Keratinocyte (primary cell): ENCODE results near the gene FAM241A. TPM values are rescaled to one million over a fixed set of nuclear protein-coding genes. Genes with fewer than 3 reads are reported as not detected.

Source experiments
- DNase-seq: peaks from one replicate; pipeline ENCODE4 v3.0.0-alpha.2; 2011; ENCODE audit warnings: low read depth, missing footprints, low spot score
- FAIRE-seq: peaks from 2 replicates; lab custom pipeline; 2011; peaks lifted over from hg19 to GRCh38; lab: Jason Lieb, UNC
- H2AFZ ChIP-seq: 2 replicates; pipeline ENCODE4 v1.6.0; 2012; ENCODE audit warnings: low read length, control low read depth, inconsistent platforms; ENCODE audit not compliant: control insufficient read depth
- H3K27ac ChIP-seq: 2 replicates; pipeline ENCODE4 v1.5.1; 2011; ENCODE audit warnings: low read length; ENCODE audit not compliant: control insufficient read depth, insufficient read depth
- H3K27me3 ChIP-seq: 3 replicates; pipeline ENCODE4 v1.6.0; 2011; ENCODE audit warnings: low read length; ENCODE audit not compliant: control insufficient read depth, insufficient read depth; ENCODE audit errors: extremely low read depth
- H3K36me3 ChIP-seq, 2 experiments: 2 replicates in 1 of 2; 3 replicates in 1 of 2; pipeline ENCODE4 v1.5.1; 2011; ENCODE audit warnings: low read length in 2 of 2, mild to moderate bottlenecking in 1 of 2; ENCODE audit not compliant: control insufficient read depth in 2 of 2, insufficient read depth in 2 of 2; ENCODE audit errors: extremely low read depth in 1 of 2
- H3K4me1 ChIP-seq: 3 replicates; pipeline ENCODE4 v1.5.1; 2011; ENCODE audit warnings: low read length; ENCODE audit not compliant: control insufficient read depth, insufficient read depth; ENCODE audit errors: extremely low read depth
- H3K4me2 ChIP-seq: 3 replicates; pipeline ENCODE4 v1.6.0; 2011; ENCODE audit warnings: low read depth, low read length; ENCODE audit not compliant: control insufficient read depth, insufficient read depth; ENCODE audit errors: extremely low read depth
- H3K4me3 ChIP-seq, 3 experiments: fragments of 200-600 bp in 1 of 3; sonication (generic) in 1 of 3; 2 replicates in 2 of 3; 3 replicates in 1 of 3; pipeline ENCODE4 v1.5.1; 2011 to 2016; ENCODE audit warnings: low read length in 3 of 3, mild to moderate bottlenecking in 3 of 3, control low read depth in 2 of 3, inconsistent platforms in 1 of 3, low read depth in 1 of 3, mixed read lengths in 1 of 3, mixed run types in 1 of 3, moderate library complexity in 1 of 3; ENCODE audit not compliant: control insufficient read depth in 2 of 3, insufficient read depth in 2 of 3; ENCODE audit errors: extremely low read depth in 1 of 3
- H3K79me2 ChIP-seq: 2 replicates; pipeline ENCODE4 v1.6.0; 2012; ENCODE audit warnings: low read length; ENCODE audit not compliant: control insufficient read depth, insufficient read depth
- H3K9ac ChIP-seq: 3 replicates; pipeline ENCODE4 v1.6.0; 2011; ENCODE audit warnings: low read length; ENCODE audit not compliant: control insufficient read depth, insufficient read depth; ENCODE audit errors: extremely low read depth
- H3K9me1 ChIP-seq: 3 replicates; pipeline ENCODE4 v1.6.0; 2011; ENCODE audit warnings: low read length; ENCODE audit not compliant: control insufficient read depth, insufficient read depth; ENCODE audit errors: extremely low read depth
- H3K9me3 ChIP-seq: 2 replicates; pipeline ENCODE4 v1.5.1; 2012; ENCODE audit warnings: low read depth, low read length; ENCODE audit not compliant: control insufficient read depth
- H4K20me1 ChIP-seq: 3 replicates; pipeline ENCODE4 v1.6.0; 2011; ENCODE audit warnings: low read length; ENCODE audit not compliant: control insufficient read depth, insufficient read depth; ENCODE audit errors: extremely low read depth
- EZH2 ChIP-seq: IDR thresholded peaks from one replicate; pipeline ENCODE4 v1.6.1; 2012; ENCODE audit warnings: inconsistent platforms, mild to moderate bottlenecking, low read length, moderate library complexity
- dilution Hi-C: fragments of 300-500 bp; cut with MboI; formaldehyde crosslinking; loops from one replicate; pipeline ENCODE4 v1.7.0; 2020; ENCODE audit warnings: low sequenced_read_pairs; ENCODE audit not compliant: extremely low pct_ligation_motif_present
- polyA plus RNA-seq, 5 experiments: library from polyadenylated mRNA; depleted of rRNA in 3 of 5; stranded (reverse) in 3 of 5; stranded (forward) in 1 of 5; unstranded in 1 of 5; fragments of >200 nt; gene quantifications; 1 replicate in 1 of 5; 2 replicates in 3 of 5; 3 replicates in 1 of 5; pipeline versions ENCODE4 v1.2.1 to v1.2.3, GENCODE V29; 2011 to 2012; ENCODE audit warnings: missing spikeins in 2 of 5, low read depth in 1 of 5, low replicate concordance in 1 of 5
- TF ChIP-seq, protein P1 (sequence below), 3 experiments: IDR thresholded peaks in 1 of 3; conservative IDR thresholded peaks in 1 of 3; optimal IDR thresholded peaks in 1 of 3; 2 replicates in 2 of 3; 3 replicates in 1 of 3; pipeline versions ENCODE3 to v1.5.1; 2011; ENCODE audit warnings: low read length in 3 of 3, mild to moderate bottlenecking in 3 of 3, moderate library complexity in 2 of 3, control low read depth in 1 of 3, inconsistent platforms in 1 of 3; ENCODE audit not compliant: insufficient read depth in 2 of 3; ENCODE audit errors: extremely low read depth in 1 of 3

The FAM241A gene
- polyA plus RNA-seq, 1 donor (not counting 4 experiments of a cell fraction or from before 2014, with no cell fraction given) = 2.9 TPM

DNA sequence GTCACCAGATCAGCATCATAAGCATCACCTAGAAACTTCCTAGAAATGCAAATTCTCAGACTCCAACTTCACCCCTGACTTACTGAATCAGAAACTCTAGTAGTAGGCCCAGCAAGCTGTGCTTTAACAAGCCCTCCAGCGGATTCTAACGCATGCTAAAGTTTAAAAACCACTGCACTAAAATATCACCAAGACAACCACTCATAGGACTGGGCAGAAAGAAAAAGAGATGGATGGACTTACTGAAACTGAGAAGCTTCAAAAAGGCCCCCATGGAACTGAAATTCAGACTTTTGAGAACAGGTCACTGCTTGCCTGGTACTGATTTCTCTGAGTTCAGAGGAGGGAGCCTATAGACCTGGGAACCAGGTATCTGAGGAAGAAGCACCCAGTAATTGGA lies 40.1 kb downstream of the FAM241A start:
- no peak overlapping the region for H3K9ac ChIP-seq
- no peak overlapping the region for H3K4me3 ChIP-seq
- H3K9me3 ChIP-seq = no peaks in the 10 kb centered on the region
- no peaks in the 10 kb centered on the region for H3K79me2 ChIP-seq
- dilution Hi-C loops = no loop called here
- H3K9me1 ChIP-seq = no peaks in the 10 kb centered on the region
- H4K20me1 ChIP-seq = no peaks in the 10 kb centered on the region
- FAIRE-seq (no peak), DNase-seq (no peak)
- no peak overlapping the region for H3K27ac ChIP-seq
- no peak overlapping the region for H2AFZ ChIP-seq
- H3K36me3 ChIP-seq = no peaks in the 10 kb centered on the region
- TF ChIP-seq, protein P1, sequence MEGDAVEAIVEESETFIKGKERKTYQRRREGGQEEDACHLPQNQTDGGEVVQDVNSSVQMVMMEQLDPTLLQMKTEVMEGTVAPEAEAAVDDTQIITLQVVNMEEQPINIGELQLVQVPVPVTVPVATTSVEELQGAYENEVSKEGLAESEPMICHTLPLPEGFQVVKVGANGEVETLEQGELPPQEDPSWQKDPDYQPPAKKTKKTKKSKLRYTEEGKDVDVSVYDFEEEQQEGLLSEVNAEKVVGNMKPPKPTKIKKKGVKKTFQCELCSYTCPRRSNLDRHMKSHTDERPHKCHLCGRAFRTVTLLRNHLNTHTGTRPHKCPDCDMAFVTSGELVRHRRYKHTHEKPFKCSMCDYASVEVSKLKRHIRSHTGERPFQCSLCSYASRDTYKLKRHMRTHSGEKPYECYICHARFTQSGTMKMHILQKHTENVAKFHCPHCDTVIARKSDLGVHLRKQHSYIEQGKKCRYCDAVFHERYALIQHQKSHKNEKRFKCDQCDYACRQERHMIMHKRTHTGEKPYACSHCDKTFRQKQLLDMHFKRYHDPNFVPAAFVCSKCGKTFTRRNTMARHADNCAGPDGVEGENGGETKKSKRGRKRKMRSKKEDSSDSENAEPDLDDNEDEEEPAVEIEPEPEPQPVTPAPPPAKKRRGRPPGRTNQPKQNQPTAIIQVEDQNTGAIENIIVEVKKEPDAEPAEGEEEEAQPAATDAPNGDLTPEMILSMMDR (optimal IDR thresholded peaks at IDR 0.05 in 1 of 3, IDR thresholded peaks at IDR 0.05 in 1 of 3, conservative IDR thresholded peaks at IDR 0.05 in 1 of 3; ENCODE audit: extremely low read depth in 1 of 3, insufficient read depth in 2 of 3, low read length in 3 of 3) = no peak
- no peak for TF ChIP-seq EZH2
- H3K27me3 ChIP-seq = no peaks in the 10 kb centered on the region
- H3K4me2 ChIP-seq = no peak overlapping the region
- H3K4me1 ChIP-seq = peaks cover 4% of the 10 kb centered on the region

DNA sequence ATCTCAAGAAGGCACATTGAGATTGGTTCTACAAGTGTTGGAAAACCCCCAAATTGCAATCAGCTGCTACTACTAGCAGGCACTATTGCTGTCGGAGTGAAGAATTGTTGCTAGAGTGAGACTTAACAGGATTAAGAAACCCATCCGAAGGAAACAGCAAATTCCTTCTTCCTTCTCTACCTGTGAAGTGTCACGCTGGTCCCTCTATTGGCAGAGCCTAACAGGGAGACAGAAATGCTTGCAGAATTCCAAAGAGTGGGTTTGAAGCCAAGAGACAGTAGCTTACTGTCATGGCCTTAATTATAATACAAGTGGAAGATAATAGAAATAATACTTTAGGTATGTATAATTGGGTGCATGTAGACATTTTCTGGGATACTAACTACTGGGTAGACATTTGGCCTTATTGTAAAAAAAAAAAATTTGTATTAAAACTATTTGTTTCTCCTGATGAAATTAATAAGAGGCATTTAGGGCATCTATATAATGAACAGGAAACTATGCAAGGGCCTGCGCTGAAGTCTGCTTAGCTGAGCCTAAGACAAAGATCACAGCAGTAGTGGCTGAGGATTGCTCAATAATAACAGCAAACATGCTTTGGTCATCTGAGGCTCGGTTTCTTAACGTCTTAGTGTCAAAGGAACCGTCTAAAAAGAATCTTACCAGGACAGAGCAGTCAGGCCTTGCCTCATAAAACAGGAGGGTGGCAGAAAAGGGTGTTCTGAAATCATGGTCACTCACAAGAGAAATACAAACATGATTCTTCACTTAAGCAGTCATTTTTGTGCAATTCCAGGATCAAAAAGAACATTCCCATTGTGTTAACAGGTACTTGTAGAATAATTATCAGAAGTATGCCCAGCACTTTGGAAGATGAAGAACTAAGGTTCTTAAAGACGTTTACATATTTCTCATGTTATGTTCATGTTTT lies 40.8 kb downstream of the FAM241A start:
- no peak overlapping the region for H3K27ac ChIP-seq
- H3K4me3 ChIP-seq = no peak overlapping the region
- H4K20me1 ChIP-seq = no peaks in the 10 kb centered on the region
- TF ChIP-seq EZH2 = no peak
- TF ChIP-seq, protein P1 (optimal IDR thresholded peaks at IDR 0.05 in 1 of 3, IDR thresholded peaks at IDR 0.05 in 1 of 3, conservative IDR thresholded peaks at IDR 0.05 in 1 of 3; ENCODE audit: extremely low read depth in 1 of 3, insufficient read depth in 2 of 3, low read length in 3 of 3) = no peak
- FAIRE-seq (no peak), DNase-seq (no peak)
- H3K9ac ChIP-seq = no peak overlapping the region
- H3K9me3 ChIP-seq = no peaks in the 10 kb centered on the region
- no peak overlapping the region for H3K4me2 ChIP-seq
- no peak overlapping the region for H2AFZ ChIP-seq
- peaks cover 4% of the 10 kb centered on the region for H3K4me1 ChIP-seq
- H3K27me3 ChIP-seq = no peaks in the 10 kb centered on the region
- no peaks in the 10 kb centered on the region for H3K9me1 ChIP-seq
- no peaks in the 10 kb centered on the region for H3K79me2 ChIP-seq
- H3K36me3 ChIP-seq = no peaks in the 10 kb centered on the region
- dilution Hi-C loops = no loop called here
